LNCAP (cell line): ENCODE data around the gene GNS.

Experiments
- TF ChIP-seq, protein P1 (sequence below): fragments of 450-650 bp; IDR thresholded peaks from 2 replicates; pipeline ENCODE4 v1.5.1; 2017; ENCODE audit warnings: mild to moderate bottlenecking

GNS gene

DNA sequence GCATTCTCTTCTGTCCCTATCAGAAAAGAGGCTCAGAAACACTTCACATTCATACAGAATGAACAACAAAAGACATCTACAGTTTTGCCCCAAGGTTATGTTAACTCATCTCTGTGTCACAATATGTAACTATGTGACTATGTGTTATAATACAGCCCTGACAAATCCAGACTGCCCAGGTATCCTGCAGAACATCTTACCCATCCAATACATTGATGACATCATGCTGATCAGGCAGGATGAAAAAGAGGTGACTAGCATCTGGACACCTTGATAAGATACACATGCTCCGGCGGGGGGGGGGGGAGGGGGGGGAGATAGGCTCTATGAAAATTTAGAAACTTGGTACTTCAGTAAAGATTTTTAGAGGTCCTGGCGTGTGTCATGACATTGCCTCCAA lies 8.3 kb upstream of the GNS start:
- TF ChIP-seq, protein P1, sequence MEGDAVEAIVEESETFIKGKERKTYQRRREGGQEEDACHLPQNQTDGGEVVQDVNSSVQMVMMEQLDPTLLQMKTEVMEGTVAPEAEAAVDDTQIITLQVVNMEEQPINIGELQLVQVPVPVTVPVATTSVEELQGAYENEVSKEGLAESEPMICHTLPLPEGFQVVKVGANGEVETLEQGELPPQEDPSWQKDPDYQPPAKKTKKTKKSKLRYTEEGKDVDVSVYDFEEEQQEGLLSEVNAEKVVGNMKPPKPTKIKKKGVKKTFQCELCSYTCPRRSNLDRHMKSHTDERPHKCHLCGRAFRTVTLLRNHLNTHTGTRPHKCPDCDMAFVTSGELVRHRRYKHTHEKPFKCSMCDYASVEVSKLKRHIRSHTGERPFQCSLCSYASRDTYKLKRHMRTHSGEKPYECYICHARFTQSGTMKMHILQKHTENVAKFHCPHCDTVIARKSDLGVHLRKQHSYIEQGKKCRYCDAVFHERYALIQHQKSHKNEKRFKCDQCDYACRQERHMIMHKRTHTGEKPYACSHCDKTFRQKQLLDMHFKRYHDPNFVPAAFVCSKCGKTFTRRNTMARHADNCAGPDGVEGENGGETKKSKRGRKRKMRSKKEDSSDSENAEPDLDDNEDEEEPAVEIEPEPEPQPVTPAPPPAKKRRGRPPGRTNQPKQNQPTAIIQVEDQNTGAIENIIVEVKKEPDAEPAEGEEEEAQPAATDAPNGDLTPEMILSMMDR, result no peak

DNA sequence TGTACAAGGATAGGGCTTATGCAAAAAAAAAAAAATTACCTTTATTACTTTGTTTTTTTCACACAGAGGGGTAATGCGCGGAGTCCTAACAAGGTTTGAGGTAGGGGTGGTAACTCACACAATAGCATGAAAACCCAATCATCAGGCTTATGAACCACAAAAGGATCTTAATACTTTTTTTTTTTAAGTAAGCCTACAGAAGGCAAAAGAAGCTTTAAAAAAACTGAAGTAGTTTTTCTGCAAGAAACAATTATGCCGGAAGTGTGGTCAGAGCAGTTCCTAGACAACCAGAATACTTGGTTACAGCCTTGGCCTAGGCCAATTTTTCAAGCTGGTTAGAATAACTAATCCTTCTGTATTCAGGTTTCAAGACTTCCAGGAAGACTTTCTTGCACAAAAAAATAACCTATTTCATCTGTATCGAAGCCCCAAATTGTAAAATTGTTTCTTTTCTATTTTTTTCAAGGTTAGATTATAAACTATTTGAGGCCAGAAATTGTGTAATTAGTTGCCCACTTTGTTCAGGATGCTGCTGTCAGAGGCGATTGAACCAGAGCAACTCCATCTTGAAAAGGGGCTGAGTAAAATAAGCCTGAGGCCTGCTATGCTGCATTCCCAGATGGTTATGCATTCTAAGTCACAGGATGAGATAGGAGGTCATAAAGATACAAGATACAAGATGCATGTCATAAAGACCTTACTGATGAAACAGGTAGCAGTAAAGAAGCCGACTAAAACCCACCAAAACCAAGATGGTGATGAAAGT lies 1.8 kb upstream of the GNS start:
- TF ChIP-seq, protein P1, result no peak

DNA sequence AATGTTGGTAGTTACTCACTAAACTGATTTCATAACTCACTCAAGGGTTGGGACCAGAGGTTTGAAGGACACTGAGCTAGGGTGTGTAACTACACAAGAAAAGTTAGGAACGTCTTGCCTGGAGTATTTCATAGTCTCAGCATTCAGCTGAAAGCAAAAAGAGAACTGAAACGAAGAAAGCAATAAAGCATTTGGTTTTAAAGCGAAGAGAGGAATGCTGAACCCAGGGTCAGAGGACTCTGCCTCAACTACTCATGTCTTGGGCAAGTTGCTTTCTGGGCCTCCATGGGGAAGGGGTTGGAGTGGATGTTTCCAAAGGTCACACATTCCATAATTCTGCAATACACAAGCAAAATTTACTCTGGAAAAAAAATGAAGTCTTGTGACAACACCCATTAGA lies 1.4 kb downstream of the GNS start:
- TF ChIP-seq, protein P1, result no peak

DNA sequence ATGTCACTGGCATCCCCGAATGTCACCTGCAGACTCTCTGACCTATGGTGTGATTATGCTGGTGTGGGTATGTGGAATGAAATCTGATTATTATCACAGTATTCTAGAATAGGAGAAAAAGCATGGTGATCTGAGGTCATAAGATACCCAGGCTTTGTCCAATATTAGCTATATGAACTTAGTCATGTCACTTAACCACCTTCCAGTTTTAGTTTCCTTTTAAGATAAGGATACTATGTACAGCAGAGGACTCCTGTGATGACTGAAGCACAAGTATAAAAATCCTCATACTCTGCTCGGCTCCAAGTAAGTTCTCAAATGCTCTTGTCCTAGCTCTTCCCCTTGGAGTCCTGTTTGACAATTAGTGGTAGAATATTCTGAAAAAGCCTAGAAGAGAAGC lies 2.8 kb downstream of the GNS start:
- TF ChIP-seq, protein P1, result no peak

DNA sequence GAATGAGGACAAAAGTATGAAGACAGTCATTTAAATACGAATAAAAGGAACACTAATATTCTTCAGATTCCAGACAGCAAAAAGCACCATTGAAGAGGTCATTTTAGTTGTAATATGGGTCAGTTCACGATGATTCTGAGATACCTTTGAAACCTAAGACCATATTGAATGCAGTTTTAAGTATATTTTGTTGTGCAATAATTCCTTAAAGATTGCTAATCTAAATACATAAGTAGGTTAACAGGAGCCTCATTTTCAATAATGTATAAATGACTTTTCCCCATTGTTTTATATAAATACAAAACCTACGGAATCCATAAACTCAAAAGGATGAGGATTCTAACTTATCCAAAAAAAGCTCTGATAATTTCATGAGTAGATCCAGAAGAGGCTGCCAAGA lies 5.8 kb downstream of the GNS start:
- TF ChIP-seq, protein P1, result no peak

DNA sequence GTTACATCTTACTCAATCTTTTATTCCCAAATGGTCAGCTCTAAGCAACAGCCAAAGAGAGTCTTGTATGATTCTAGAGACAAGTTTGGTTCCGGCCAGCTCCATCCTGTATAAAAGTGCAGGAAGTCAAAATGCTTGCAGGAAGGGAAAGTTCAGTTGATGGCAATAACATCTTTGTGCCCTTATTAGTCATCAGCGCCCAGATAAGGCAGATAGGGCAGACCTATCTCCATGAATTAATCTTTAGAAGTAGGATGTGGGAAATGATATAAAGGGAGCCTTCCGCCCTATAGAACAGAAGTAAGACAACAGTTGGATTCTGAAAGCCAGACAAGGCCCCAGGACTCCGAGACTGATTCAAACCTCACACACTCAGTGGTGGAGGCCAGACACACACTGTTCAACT lies 6.4 kb downstream of the GNS start:
- TF ChIP-seq, protein P1, result no peak

DNA sequence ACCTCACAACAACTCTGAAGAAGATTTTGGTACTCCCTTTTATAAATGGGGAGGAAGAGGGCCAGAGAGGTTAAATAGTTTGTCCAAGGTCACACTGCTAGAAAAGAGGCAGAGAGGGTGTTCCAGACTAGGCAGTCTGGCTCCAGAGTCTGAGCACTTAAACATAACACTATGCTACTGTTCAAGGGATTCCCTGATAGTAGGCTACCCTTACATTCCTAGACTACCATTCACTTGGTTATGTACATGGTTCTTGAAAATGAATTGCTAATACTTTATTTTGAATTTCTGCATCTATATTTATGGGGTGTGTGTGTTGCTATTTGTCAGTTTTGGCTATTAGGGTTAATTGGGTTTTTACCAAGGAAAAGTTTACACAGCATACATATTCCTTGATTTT lies 7.2 kb downstream of the GNS start:
- TF ChIP-seq, protein P1, result no peak
